Measurements from ENCODE around the gene BCAS3. TPM values are rescaled to one million over a fixed set of nuclear protein-coding genes. Genes with fewer than 3 reads are reported as not detected.

Gene BCAS3
- total and polyA plus RNA-seq, 11 donors, result 4.5 to 23.5 (median 17.9) TPM

- WGBS, 4 donors, result 70 to 74% (median 72%) methylated on average over 6 to 7 of the region's 7 CpGs
- Histone ChIP-seq H3K27ac (peak overlapping the region in 7 of 12 donors; percentile 59 to 88 (median 78)), H3K9me3 (no peaks in the 10 kb centered on the region), H3K4me3 (peak overlapping the region in 1 of 12 donors; percentile 73), H3K4me1 (peaks cover 0 to 41% (median 25%) of the 10 kb centered on the region in 12 donors), H3K27me3 (peaks cover 19 to 42% (median 33%) of the 10 kb centered on the region in 9 donors), H3K36me3 (no peaks in the 10 kb centered on the region)
- peak in 1 of 4 donors; percentile 6 for ATAC-seq
- TF ChIP-seq CTCF (IDR thresholded peaks at IDR 0.05) (no peak), POLR2A (IDR thresholded peaks at IDR 0.05) (no peak)
- DNase-seq, result peak in 1 of 5 donors; percentile 51
- intact Hi-C loops (cut with DNase I), result loop anchor here (5.0 to 10.0 kb wide), 8 partner anchors 59 to 672 kb away; no protein-coding TSS in a partner anchor
Measured at GRCh38 chr17:61393904-61394629, 716.4 kb downstream of the BCAS3 start.

GRCh38 chr17:61394630-61395408, 717.2 kb downstream of the BCAS3 start:
- H3K27ac ChIP-seq, result peak overlapping the region; percentile 5 to 88 (median 76)
- WGBS, 4 donors, result 66 to 79% (median 74%) methylated on average over 10 of the region's 10 CpGs

GRCh38 chr17:61395409-61395982, 717.8 kb downstream of the BCAS3 start:
- WGBS, 4 donors, result 43 to 64% (median 45%) methylated on average over 34 to 38 of the region's 38 CpGs
- H3K4me1 ChIP-seq, result peaks cover 0 to 45% (median 27%) of the 10 kb centered on the region in 12 donors
- intact Hi-C loops (cut with DNase I), result loop anchor here in 6 of 10 donors (5.0 to 10.0 kb wide), 8 partner anchors 61 to 671 kb away; no protein-coding TSS in a partner anchor
- H3K36me3 ChIP-seq, result no peaks in the 10 kb centered on the region
- ATAC-seq, result no peak
- H3K27me3 ChIP-seq, result peaks cover 25 to 52% (median 41%) of the 10 kb centered on the region in 9 donors
- peak overlapping the region; percentile 15 to 84 (median 65) for H3K4me3 ChIP-seq
- no peak for TF ChIP-seq CTCF (IDR thresholded peaks at IDR 0.05)
- TF ChIP-seq POLR2A (IDR thresholded peaks at IDR 0.05), result no peak
- peak in 1 of 5 donors; percentile 61 for DNase-seq
- H3K9me3 ChIP-seq, result no peaks in the 10 kb centered on the region
- peak overlapping the region; percentile 59 to 88 (median 76) for H3K27ac ChIP-seq

More at GRCh38 chr17:61394630-61395408, 717.2 kb downstream of the BCAS3 start:
- DNase-seq, result peak in 1 of 5 donors; percentile 62
- H3K9me3 ChIP-seq, result no peaks in the 10 kb centered on the region
- H3K27me3 ChIP-seq, result peaks cover 25 to 50% (median 39%) of the 10 kb centered on the region in 9 donors
- no peak for ATAC-seq
- H3K4me1 ChIP-seq, result peaks cover 0 to 43% (median 28%) of the 10 kb centered on the region in 12 donors
- TF ChIP-seq POLR2A (IDR thresholded peaks at IDR 0.05), result no peak
- no peak for TF ChIP-seq CTCF (IDR thresholded peaks at IDR 0.05)
- H3K4me3 ChIP-seq, result peak overlapping the region in 11 of 12 donors; percentile 15 to 84 (median 65)
- H3K36me3 ChIP-seq, result no peaks in the 10 kb centered on the region
- intact Hi-C loops (cut with DNase I), result loop anchor here (5.0 to 10.0 kb wide), 9 partner anchors 60 to 673 kb away; no protein-coding TSS in a partner anchor

All from heart left ventricle (tissue), 16 donors.